Subcutaneous abdominal adipose tissue (tissue), 5 donors: ENCODE measurements around the gene CATSPERE.

Experiments
- H3K27ac ChIP-seq: one replicate; pipeline ENCODE4 v1.7.0; 2013; ENCODE audit warnings: low read depth, mild to moderate bottlenecking, inconsistent platforms, low read length, moderate library complexity
- H3K27me3 ChIP-seq, 5 donors: one replicate each; pipeline ENCODE4 v1.7.0; 2013; ENCODE audit warnings: low read length in 5 of 5, inconsistent platforms in 1 of 5; ENCODE audit not compliant: control insufficient read depth in 5 of 5, insufficient read depth in 4 of 5
- H3K36me3 ChIP-seq, 5 donors: one replicate each; pipeline ENCODE4 v1.7.0; 2013; ENCODE audit warnings: low read length in 5 of 5; ENCODE audit not compliant: control insufficient read depth in 5 of 5, insufficient read depth in 5 of 5
- H3K4me1 ChIP-seq, 5 donors: one replicate each; pipeline ENCODE4 v1.7.0; 2013; ENCODE audit warnings: low read length in 5 of 5, mild to moderate bottlenecking in 3 of 5, moderate library complexity in 1 of 5; ENCODE audit not compliant: control insufficient read depth in 5 of 5, insufficient read depth in 5 of 5
- H3K4me3 ChIP-seq, 5 donors: one replicate each; pipeline ENCODE4 v1.7.0; 2013; ENCODE audit warnings: low read length in 5 of 5, low read depth in 1 of 5
- H3K9ac ChIP-seq, 5 donors: one replicate each; pipeline ENCODE4 v1.7.0; 2013; ENCODE audit warnings: low read length in 5 of 5, mild to moderate bottlenecking in 4 of 5, moderate library complexity in 3 of 5
- H3K9me3 ChIP-seq, 5 donors: one replicate each; pipeline ENCODE4 v1.7.0; 2013; ENCODE audit warnings: low read length in 5 of 5; ENCODE audit not compliant: control insufficient read depth in 5 of 5
- donor health status: healthy.
- donor health status: healthy.
- donor health status: healthy.
- donor health status: healthy.
- donor health status: healthy.

Gene CATSPERE

GRCh38 chr1:244431166-244431565 lies 29.9 kb upstream of the CATSPERE start:
- no peak overlapping the region for H3K4me3 ChIP-seq
- peaks cover 19 to 24% (median 20%) of the 10 kb centered on the region in 5 donors for H3K36me3 ChIP-seq
- H3K4me1 ChIP-seq = no peaks in the 10 kb centered on the region
- no peak overlapping the region for H3K27ac ChIP-seq
- no peak overlapping the region for H3K9ac ChIP-seq
- H3K9me3 ChIP-seq = no peaks in the 10 kb centered on the region
- H3K27me3 ChIP-seq = no peaks in the 10 kb centered on the region

DNA sequence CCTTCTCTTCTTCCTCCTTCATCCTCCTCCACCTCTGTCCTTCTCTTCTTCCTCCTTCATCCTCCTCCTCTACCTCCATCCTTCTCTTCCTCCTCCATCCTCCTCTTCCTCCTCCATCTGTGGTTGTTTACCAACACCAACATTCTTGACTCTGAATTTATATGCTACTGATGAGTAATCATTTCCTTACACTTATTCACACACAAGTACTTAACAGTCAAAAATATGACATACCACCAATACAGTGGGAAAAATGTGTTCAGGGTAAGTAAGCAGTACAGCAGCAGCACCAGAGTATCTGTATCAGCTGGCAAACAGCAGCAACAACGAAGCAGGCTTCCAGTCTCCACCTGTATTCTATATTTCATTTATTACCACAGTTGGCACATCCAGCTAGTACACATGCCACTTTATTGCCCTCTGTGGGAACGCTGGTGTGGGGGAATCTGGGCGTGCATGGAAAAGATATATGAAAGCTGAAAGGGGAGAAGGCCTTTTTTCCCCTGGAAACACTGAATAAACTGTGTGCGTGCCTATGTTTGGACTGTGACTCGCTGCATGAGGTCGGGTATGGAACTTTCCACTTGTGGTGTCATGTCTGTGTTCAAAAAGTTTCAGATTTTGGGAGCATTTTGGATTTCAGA lies 25.4 kb upstream of the CATSPERE start:
- Histone ChIP-seq H3K9ac (no peak overlapping the region), H3K9me3 (no peaks in the 10 kb centered on the region), H3K27ac (no peak overlapping the region), H3K4me1 (peaks cover 0 to 7% (median 0%) of the 10 kb centered on the region in 5 donors), H3K36me3 (peaks cover 14 to 20% (median 15%) of the 10 kb centered on the region in 5 donors), H3K4me3 (no peak overlapping the region), H3K27me3 (no peaks in the 10 kb centered on the region)

DNA sequence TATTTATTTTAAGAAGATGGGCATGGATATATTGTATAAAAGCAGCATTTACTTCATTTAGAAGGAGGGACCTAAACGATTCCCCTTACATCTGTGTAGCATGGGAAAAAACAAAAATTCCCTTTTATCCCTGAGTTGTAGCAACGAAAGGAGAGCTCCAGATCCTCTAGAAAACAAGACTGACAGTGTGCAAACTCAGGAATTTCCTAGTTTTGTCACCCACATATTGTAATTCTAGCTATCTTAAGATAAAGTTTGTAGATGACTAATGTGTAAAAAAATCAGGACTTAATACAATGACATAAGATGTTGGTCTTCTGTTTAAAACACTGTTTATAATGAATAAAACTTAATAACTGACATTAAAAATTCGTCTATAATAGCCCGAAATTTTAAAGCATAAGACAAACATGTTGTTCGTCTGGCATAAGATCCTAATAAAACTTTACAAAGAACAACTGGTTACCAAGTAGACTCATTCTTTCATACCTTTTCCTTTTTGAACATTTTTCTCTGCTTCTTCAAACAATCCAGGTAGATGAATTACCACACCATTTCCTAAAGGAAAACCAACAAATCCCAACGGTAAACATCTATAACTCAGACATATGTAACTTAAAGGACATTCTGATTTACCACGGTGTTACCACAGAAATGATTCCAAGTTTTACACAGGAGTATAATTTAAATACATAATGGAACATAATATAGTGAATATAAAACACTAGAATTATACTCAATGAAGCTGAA lies 24.6 kb upstream of the CATSPERE start:
- peaks cover 0 to 7% (median 0%) of the 10 kb centered on the region in 5 donors for H3K4me1 ChIP-seq
- H3K4me3 ChIP-seq = no peak overlapping the region
- H3K9me3 ChIP-seq = no peaks in the 10 kb centered on the region
- peaks cover 12 to 20% (median 13%) of the 10 kb centered on the region in 5 donors for H3K36me3 ChIP-seq
- no peak overlapping the region for H3K9ac ChIP-seq
- H3K27me3 ChIP-seq = no peaks in the 10 kb centered on the region
- no peak overlapping the region for H3K27ac ChIP-seq

DNA sequence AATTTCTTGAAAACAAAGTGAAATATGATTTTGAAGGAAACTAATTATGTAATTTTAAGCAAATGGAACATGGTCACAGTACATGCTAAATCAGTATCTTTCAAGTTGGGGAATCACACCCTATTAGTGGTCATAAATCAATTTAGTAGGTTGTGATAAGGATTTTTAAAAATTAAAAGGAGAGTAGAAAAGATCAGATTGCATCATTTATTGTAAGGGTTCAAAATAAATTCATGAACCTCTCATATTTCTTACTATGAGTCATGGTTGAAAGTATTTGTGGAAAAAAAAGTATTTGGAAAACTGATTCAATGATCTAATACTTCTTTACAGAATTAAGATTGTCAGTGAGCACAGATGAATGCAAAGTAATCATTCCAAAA lies 24.0 kb upstream of the CATSPERE start:
- no peak overlapping the region for H3K27ac ChIP-seq
- no peak overlapping the region for H3K9ac ChIP-seq
- peaks cover 9 to 20% (median 11%) of the 10 kb centered on the region in 5 donors for H3K36me3 ChIP-seq
- H3K9me3 ChIP-seq = no peaks in the 10 kb centered on the region
- H3K4me1 ChIP-seq = peaks cover 0 to 7% (median 0%) of the 10 kb centered on the region in 5 donors
- H3K4me3 ChIP-seq = no peak overlapping the region
- no peaks in the 10 kb centered on the region for H3K27me3 ChIP-seq

DNA sequence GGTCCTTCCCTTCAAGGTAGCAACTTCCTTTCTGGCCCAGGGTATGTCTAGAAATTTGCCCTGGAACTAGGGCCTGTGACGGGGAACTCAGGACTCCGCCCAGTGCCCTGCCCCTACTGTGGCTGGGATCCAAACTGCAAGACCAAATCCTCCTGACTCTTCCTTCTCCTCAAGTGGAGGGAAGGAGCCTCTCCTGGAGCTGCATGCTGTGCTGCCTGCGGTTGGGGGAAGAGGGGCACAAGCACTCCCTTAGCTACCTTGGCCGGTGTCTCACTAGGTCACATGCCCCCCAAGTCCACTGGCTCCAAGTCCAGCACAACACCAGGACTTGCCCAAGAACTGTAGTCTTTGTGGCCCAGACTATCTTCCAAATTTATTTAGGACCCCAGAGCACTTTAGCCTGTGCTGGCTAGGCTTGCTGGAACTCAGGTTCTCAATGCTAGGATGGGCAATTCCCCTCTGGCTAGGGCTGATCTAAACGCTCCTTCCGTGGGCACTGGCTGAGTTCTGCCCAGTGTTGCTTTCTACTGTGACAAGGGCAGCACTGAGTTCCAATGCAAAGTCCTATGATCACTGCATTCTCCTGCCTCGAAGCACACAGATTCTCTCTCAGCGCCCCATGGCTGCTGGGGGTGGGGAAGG lies 21.6 kb upstream of the CATSPERE start:
- H3K4me1 ChIP-seq = peaks cover 0 to 7% (median 0%) of the 10 kb centered on the region in 5 donors
- H3K9ac ChIP-seq = no peak overlapping the region
- H3K4me3 ChIP-seq = no peak overlapping the region
- no peaks in the 10 kb centered on the region for H3K9me3 ChIP-seq
- peaks cover 6 to 13% (median 8%) of the 10 kb centered on the region in 5 donors for H3K36me3 ChIP-seq
- no peak overlapping the region for H3K27ac ChIP-seq
- no peaks in the 10 kb centered on the region for H3K27me3 ChIP-seq

- H3K4me1 ChIP-seq = peaks cover 0 to 13% (median 3%) of the 10 kb centered on the region in 5 donors
- H3K4me3 ChIP-seq = no peak overlapping the region
- no peak overlapping the region for H3K9ac ChIP-seq
- H3K9me3 ChIP-seq = no peaks in the 10 kb centered on the region
- no peak overlapping the region for H3K27ac ChIP-seq
- H3K27me3 ChIP-seq = no peaks in the 10 kb centered on the region
- H3K36me3 ChIP-seq = peaks cover 0 to 2% (median 0%) of the 10 kb centered on the region in 5 donors
Measured at GRCh38 chr1:244442850-244443249, 18.2 kb upstream of the CATSPERE start.

GRCh38 chr1:244444854-244445253 lies 16.2 kb upstream of the CATSPERE start:
- no peak overlapping the region for H3K9ac ChIP-seq
- no peaks in the 10 kb centered on the region for H3K27me3 ChIP-seq
- no peaks in the 10 kb centered on the region for H3K9me3 ChIP-seq
- no peak overlapping the region for H3K4me3 ChIP-seq
- H3K4me1 ChIP-seq = peaks cover 0 to 11% (median 4%) of the 10 kb centered on the region in 5 donors
- H3K36me3 ChIP-seq = peaks cover 0 to 2% (median 0%) of the 10 kb centered on the region in 5 donors
- H3K27ac ChIP-seq = no peak overlapping the region

DNA sequence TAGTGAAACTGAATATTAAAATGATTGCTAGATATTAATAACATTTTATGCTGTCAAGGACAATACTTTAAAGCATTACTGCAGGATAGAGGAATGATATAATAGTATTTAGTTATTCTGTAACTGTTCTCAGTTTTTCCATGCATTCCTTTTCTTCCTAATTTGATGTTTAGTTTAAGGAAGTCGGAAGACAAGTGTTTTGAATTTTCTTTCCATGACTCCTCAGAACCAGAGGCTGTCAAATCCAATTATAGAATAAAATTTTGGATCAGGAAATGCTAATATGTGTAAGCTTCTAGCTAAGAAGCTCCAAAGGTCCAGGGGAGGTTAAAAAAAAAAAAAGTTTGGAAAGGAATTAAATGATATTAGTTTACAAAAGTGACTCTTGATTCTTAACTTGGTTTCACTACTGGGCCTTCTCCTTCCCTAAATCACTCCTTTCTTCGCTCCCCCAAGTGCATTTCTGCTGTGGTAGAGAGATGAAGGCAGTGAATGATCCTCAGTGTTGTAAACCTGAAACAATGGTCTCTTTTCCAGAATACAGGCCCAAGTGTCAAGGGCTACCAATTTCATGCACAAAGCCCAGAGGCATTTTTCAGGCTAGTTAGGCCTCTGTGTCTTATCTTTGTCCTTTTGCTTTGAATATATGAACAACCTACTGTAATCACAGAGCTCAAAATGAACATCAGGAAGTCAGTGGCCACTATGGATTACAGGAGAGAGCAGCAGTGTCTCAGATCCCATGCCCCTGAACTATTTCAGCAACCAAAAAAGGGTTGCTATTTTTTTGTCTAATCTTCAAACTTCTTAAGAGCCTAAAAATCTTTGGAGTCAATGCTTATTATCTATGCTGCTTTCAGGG lies 15.5 kb upstream of the CATSPERE start:
- H3K27ac ChIP-seq = no peak overlapping the region
- H3K4me1 ChIP-seq = peaks cover 4 to 18% (median 11%) of the 10 kb centered on the region in 5 donors
- no peak overlapping the region for H3K9ac ChIP-seq

DNA sequence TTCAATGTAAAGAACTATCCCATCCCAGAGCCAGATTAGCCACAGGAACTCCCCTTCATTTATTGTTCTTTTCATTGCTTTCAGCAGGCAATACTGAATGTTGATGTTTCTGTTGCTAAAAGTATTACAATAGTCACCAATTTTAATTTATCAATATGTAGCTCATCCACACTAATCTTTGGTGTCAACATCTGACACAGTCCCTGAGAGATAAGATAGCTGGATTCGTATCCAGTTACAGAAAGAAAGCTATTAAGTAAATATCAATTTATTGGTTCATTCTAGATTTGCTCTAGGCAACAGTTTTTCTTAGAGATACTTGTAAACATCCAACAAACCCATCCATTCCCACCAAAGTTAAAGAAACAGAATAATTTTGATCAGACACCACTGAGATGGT lies 14.0 kb upstream of the CATSPERE start:
- peaks cover 0 to 2% (median 0%) of the 10 kb centered on the region in 5 donors for H3K36me3 ChIP-seq
- H3K27me3 ChIP-seq = no peaks in the 10 kb centered on the region
- no peaks in the 10 kb centered on the region for H3K9me3 ChIP-seq
- no peak overlapping the region for H3K27ac ChIP-seq
- peaks cover 4 to 21% (median 19%) of the 10 kb centered on the region in 5 donors for H3K4me1 ChIP-seq
- no peak overlapping the region for H3K9ac ChIP-seq
- no peak overlapping the region for H3K4me3 ChIP-seq

More for the DNA sequence above, 15.5 kb upstream of the CATSPERE start:
- Histone ChIP-seq H3K4me3 (no peak overlapping the region), H3K36me3 (peaks cover 0 to 2% (median 0%) of the 10 kb centered on the region in 5 donors), H3K27me3 (no peaks in the 10 kb centered on the region), H3K9me3 (no peaks in the 10 kb centered on the region)
